ENCODE measurements around the gene CYBB.

The CYBB gene

DNA sequence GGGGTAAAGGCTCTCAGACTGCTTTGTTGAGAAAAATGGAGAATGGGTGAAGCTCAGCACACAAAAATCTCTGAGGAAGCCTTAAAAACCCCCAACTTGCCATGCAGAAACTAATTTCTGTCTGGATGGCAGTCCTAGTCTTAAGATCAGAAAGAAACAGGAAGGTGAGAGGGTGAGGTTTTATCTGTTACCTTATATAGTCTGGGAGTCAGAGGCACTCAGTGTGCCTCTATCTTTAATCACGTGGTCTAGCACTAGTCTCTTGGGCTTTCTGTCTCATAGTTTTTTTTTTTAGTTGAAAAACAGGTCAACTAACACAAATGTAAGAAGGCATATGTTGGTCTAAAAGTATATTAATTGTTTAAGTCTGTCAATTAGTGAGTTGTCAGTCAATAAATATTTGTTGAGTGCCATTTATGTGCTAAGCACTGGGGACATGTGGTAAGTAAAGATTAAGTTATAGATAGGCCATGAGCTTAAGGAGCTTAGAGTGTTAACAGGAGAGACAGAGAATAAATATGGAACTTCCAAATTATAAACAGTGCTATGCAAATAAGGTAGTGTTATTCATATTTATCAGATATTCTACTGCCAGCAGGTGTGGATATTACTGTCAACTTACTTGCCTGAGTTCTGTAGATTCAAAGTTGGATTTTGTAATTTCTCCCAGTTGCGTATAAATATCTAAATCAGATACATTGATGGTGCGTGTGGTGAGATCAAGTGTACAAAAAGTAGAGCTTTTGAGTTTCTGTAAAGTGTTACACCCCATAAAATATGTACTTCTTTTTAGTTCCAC, 7.0 kb downstream of the CYBB start:
- DNase-seq = no peak

DNA sequence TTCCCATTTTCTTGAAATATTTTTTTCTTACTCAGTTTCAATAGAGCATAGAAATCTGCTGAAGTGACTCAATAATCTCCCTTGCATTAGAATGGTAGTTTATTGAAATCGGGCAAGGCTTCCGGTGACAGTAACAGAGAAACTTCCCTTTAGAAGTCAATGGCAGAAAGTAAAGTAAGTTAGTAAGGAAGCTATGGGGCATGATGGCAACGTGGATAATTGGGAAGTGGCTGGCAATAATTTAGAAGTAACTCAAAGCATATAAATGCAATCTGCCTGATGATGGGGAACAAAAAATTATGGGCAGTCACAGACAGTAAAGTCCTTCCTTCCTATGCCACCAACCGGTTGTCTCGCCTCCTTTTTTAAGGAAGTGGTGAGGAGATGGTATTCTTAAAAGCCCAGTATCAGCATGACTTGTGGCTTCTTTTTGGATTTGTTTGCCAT, 7.6 kb downstream of the CYBB start:
- DNase-seq = no peak

DNA sequence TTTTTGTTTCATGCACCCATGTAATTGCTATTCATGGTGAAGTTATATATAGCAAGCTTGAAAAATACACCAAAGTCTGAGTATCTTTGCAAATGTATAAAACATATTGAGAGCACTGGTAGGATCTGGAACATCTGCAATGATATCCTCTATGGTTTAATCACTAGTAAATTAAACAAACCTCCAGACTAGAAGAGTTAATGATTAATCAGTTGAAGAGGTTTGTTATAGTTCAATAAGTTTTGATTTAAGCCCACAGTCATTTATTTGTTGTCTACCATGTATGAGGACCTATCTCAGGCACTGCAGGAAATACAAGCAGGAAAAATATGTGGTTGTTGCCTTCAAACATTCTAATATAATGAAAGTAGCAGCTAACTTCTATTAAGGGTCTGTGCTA, 16.5 kb downstream of the CYBB start:
- no peak for DNase-seq

DNA sequence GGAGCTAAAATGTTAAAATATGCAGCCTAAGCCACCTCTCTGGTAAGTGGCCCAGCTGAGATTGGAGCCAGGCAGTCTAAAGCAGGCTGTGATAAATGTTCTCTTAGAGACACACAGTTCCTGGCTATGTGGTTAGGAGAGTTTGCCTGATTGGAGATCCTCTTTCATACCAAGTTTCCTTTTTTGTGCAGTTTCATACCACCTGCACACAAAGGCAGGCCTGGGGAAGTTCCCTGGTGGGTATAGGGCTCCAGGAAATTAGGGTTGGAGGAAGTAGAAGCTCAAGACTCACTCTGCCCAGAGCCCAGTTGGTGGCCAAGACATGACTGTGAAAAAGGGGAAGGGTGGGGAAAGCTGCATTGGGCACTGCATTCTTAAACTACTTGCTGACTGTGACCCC, 16.9 kb downstream of the CYBB start:
- DNase-seq = no peak

DNA sequence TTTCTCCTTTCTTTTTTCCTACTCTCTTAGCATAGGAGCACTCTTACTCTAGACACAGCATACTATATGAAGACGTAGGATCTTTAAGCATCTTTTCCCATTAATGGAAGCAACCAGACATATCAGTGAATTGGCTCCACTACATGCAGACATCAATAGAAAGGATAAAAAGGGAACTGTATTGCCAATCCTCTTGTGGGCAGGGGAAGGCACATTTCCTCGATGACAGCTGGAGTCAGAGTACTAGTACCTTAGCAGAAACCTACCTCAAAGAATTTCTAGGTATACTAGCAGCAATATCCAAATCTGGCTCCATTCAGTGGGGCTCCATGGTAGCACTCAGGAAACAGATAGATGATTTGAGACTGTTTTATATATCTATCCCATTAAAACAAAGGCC, 20.1 kb downstream of the CYBB start:
- DNase-seq = no peak

DNA sequence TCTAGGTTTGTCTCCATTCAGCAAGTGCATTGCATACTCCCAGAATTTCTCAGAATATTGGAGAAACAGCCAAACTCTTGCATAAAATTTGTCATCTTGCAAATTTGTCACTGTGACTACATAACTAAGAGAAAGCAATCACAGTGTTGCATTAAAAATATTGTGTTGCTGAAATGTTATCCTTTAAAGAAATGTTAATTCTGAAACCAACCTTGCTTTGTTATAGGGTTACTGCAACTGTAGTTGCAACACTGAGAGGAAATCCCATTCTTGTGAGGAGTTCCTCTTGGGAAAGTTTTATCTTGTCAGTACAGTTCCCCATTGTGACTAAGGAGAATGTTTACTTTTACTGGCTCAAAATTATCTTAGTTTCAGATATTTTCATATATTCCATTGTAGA, 20.9 kb downstream of the CYBB start:
- no peak for DNase-seq

DNA sequence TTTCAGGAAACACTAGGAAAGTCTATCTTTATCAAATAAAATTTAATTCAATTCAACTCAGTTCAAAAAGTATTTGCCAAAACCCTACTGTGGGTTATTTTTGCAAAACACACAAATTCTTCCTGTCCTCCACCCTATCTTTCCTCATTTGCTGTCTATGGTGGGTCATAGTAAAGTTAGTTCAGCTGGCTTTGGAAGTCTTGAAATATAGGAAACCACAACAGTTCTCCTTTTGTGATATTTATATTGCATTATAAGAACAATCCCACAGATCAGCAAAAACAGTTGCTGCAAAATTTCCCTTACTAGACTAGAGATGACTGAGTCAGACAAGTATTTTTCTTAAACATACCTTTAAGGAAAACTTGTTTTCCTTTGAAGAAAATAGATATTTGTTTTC, 22.2 kb downstream of the CYBB start:
- no peak for DNase-seq

DNA sequence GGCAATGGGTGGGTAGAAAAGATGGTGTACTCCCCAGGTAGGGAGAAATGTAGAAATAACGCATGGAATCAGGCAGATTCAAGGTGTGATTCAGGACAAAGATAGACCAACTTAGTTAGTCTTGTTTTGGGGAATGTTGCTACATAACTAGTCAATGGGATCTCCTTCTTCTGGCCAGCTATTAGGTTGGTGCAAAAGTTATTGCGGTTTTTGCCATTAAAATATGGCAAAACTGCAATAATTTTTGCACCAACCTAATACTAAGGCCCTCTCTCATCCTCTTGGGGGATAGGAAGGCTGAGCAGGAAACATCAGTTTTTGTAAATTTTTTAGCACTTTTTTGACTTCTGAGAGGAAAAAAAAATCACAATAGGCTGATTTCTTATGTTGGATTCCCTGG, 23.2 kb downstream of the CYBB start:
- DNase-seq = no peak

DNA sequence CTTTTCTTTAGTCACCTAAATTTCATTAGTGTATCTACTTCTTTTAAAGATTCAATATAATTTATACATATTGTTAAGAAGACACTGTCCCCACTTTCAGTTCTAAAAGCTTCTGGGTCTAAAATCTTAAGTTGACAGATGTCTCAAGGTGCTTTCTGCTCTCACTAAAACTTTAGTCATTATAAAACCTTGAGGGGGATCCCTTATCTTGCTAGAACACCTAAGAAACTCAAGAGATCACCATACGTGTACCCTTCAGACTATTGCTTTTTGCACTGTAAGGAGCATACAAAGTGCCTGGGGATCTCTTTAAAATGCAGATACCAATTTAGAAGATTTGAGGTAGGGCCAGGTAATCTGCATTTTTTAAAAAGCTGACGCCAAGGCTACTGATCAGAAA, 30.1 kb downstream of the CYBB start:
- no peak for DNase-seq

DNA sequence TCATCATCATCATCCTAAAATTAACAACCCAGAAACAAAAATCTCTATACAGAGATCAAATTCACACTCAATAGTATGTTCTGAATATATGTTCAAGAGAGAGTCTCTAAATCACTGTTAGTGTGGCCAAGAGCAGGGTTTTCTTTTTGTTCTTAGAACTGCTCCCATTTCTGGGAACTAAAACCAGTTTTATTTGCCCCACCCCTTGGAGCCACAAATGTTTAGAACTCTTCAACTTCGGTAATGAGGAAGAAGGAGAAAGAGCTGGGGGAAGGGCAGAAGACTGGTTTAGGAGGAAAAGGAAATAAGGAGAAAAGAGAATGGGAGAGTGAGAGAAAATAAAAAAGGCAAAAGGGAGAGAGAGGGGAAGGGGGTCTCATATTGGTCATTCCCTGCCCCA, 32.3 kb downstream of the CYBB start:
- DNase-seq = no peak

DNA sequence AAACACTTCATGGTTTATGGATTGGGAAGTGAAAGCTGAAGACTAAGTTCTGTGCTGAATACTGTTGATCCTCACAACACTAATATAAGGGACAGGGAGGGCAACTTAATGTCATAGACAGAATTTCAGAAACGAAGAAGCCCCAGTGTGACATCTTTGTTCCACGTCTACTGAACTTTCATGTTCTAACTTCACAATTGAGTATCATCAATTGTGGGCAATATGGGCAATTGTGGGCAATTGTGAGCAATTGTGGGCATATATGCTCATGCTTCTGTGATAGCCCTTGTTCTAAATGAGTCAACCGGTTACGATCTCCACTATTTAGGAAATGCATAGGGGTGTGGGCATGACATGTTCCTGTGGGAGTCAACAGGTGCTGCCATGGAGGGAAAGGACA, 33.7 kb downstream of the CYBB start:
- no peak for DNase-seq

DNA sequence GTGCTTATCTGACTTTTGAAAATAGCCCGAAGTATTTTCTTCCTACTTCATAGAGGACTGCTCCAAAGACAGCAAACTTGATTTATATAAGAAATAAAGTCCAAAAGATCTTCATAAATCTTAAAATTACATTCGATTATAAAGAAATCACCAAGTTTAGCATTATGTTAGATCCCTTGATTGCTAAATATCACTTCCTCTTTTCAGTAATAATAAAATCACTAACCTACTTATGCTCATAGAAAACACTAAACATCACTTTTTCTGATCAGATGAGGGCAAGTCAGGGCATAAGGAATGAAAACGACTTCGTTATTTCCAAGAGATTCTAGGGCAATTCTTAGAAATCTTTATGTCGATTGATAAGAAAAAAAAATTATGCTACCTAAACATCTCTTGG, 35.5 kb downstream of the CYBB start:
- DNase-seq = no peak

DNA sequence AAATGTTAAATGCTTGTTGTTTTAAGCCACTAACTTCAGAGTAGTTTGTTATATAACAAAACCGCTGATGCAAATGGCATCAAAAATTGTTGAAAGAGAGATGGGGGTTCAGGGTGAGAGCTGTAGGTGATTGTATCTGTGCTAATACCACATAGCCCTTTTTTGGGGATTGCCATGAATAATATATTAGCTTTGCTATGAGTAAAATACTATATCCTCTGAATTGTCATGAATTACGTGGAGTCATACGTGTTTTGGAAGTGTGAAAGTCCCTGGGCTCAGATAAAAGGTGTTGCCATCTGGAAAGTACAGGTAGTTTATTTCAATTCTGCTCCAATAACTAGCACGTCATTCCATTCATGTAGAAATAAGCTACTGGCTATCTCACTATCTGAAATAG, 36.9 kb downstream of the CYBB start:
- DNase-seq = no peak

DNA sequence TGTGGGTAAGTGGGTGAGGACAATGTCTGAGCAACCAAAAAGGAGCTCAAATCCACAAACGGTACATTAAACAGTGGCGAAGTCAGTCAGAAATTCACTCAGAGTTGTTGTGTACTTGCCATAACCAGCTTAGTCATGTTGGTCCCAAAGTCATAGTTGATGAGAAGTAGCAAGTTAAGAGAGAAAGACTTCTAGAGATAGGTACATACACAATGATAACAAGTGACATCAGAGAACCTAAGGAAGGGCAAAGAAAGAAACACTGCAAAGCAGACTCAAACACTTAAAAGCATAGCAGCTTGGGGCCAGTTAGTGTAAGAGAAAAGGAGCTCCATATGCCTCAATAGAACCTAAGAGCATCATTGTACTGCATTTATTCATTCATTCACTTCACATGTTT, 37.3 kb downstream of the CYBB start:
- DNase-seq = no peak

DNA sequence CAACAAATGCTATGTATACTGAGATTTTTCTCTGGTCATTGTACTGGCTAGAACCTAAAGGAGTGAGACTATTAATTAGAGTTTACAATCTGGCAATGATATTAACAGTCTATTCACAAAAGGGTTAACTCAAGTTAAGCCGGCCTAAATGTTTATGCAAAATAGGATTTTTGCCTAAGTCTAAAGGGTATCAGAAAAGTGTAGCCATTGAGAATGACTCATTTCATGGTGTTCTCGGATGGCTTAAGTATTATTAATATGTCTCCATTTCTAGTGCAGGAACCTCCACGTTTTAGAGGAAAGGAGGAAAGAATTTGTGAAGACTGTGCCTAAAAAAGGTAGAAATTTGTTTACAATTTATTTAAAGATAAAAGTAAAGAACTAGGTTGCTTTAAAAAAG, 37.7 kb downstream of the CYBB start:
- no peak for DNase-seq

DNA sequence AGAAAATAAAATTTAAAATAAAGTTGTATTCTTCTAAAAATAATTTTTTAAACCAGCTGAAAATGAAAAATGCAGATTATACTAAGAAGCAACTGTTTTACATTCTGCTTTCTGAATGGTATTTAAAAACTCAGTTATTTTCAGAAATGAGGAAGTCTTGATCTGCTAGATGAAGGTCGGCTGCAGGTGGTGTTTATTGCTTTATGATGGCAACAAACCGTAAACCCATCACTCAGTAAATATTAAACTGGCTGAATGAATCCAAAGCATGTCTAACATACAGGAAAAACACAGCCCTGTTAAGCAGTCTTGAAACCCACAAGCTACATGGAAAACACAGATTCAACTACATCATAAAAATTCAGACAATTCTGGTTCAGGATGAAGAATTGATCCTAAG, 38.2 kb downstream of the CYBB start:
- DNase-seq = no peak

DNA sequence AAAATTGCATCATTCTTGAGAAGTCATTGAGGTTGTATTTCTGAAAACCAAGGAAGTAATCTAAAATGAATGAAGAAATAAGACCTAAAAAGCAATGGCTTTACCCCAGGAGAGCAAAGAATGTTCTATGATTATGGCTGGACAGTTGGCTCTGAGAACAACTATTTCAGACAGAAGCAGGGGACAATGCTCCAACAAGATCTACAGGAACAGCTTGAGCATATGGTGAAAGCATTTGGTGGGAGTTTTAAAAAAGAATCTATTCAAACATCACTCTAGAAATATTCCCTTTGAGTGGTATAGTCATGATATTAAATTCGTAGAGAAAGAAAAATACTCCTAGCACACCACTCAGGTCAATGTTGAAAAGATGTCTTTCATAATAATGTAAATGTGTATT, 40.8 kb downstream of the CYBB start:
- DNase-seq = no peak

DNA sequence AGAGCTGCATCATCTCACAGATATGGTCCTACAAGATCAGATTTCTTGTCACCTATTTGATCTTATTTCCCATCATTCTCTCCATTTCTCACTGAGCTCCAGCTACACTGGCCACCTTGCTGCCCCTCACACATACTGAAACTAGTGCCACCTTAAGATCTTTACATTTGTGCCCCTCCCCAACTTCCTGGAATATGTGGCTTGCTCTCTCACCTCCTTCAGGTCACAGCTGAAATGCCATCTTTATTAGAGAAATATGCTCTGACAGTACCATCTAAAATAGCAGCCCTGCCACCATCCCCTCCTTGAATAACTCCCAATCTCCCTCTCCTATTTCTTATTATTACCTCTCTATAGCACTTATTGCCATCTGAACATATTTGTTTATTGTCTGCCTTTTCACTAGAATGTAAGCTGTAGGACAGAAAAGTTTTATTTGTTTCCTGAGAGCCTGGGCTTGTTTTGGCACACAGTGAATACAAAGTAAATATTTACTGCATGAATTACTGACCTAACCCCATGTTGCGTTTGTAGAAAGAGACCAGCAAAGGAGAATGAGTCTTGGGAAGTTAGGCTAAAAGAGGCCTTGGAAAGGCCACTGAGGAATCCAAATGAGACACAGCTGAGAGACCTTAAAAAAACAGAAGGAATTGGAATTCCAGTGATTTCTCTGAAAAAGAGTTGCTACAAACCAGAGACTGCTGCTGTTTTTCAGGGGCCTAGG, 44.8 kb downstream of the CYBB start:
- DNase-seq = no peak

DNA sequence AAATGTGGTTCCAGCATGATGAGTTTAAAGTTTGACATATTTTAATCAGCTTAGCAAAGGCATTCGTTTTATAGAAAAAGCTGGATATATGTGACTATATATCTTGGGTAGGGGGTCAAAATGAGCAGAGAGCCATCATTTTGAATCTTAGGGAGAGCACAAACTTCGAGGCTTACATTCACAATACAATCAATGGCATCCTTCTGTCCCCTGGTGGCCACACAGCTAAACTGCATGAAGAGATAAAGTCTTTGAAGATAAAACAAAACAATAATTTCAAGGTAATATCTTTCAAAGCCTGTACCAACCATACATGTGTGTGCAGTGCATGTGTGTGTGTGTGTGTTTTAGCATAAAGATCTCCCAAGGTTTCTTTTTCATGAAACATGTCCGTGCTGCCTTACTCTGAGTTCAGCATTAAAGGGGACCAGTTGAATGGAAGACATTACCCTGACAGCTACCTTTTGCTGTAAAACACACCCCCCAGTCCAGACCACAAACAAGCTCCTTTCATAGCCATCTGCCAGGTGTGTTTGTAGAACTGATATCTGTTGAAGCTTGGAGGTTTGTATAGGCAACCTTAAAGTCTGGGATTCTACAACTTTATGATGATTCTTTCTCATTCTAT, 45.5 kb downstream of the CYBB start:
- DNase-seq = peak; percentile 15

DNA sequence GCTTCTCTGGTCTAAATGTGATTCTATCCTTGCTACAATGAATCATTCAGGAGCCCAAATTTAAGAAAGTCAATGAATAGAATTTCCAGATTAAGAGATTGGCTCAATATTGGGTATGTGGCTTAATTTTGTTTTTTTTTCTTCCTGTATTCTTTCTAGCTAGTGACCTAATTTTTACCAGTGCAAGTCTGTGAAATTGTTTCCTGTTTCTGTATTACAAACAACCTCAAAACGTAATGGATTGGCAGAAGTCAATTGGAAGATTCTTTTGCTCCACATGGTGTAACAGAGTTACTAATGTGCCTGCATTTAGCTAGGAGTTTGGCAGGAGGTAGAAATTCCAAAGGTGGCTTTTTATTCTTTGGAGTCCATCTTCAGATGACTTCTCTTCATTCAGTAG, 49.9 kb downstream of the CYBB start:
- no peak for DNase-seq

DNA sequence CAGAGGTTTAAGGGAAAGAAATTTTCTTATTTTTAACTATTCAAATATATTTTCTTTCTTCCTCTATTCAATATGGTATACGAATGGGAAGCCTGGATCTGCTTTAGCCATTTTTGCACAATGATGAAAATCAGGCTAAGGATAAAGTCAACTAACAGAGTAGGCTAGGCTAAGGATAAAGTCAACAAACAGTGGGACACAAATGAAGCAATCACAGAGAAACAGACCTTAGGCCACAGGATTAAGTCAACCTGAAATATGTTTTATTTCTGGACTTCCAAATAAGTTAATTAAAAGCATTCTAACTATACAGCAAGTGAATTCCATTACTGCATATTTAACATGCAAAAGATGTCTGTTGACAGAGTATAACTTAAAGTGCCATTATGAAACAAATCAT, 50.5 kb downstream of the CYBB start:
- no peak for DNase-seq

DNA sequence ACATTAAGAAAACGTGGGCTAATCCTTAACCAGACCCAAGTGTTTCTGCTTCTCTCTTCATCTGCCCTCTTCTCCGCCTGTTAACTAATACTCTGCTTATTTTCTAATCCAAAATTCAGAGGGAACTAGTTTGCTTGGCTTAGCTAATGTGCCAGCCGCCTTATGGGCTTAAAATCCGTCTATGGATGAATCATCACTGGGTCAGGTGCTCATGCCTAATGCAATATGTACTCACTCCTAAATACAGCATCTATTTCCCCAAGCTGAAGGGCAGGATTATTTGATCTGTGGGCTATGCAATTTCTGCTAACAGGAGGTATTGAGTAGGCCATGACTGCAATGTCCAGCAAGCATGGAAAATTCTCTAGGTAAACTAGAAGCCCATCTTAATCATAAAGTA, 55.1 kb downstream of the CYBB start:
- no peak for DNase-seq

DNA sequence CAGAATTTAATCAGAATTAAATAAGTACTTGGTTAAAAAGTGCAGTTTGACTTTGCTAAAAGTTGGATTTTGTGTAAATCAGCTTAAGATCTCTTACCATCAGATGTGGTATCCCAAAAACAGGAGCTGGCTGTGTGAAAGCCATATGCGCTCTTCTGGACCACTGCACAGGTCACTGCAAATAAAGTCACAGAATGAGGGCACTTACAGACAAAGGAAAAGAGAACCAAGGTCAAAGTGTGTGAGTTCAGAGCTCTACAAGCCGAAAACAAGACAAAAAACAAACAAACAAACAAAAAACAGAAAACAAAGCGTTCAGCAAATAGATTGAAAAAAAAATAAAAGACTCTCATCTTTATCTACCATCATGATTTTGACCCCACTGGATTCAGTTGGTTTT, 61.1 kb downstream of the CYBB start:
- no peak for DNase-seq

DNA sequence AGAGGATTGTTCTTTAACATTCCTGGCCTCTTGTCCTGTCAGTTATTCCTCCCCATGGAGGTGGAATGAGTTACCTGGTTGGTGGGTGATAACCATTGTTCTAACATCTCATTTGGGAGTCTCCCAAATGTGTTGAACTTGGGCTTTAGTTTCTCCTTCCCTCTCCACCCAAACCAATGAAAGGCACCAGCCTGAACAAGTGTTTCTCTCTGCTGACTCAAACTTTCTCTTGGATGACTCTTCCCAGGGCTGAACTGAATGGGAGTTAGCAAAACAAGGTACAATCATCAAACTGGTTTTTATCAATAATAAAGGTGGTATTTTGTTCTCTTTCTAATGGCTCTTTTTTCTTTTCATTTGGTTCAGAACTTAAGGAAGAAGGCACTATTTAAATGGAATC, 64.8 kb downstream of the CYBB start:
- DNase-seq = no peak

All from activated effector memory CD4-positive, alpha-beta T cell treated with Interleukin-2 at 50 U/mL for 16 hours (primary cell).